HG02970 (cell line): ENCODE results near the gene CABP7.
A peak's percentile ranks its signal among the peaks of the same experiment; 100 is the strongest.
"Not testable (repeated sequence)": the region's sequence is repeated elsewhere in the genome, so short reads cannot be mapped to it uniquely, and the experiment has no call there.

Source experiments
- ATAC-seq: cut with Tn5 transposase; IDR thresholded peaks from one replicate; pipeline ENCODE4 v1.9.1; 2021; ENCODE audit warnings: mild to moderate bottlenecking, moderate library complexity, moderate number of reproducible peaks; ENCODE audit not compliant: unreplicated experiment, low FRiP score

Gene CABP7

GRCh38 chr22:29742326-29742725 is 22.5 kb downstream of the CABP7 start:
- ATAC-seq: no peak

- no peak for ATAC-seq
Observed at GRCh38 chr22:29744902-29745301, 25.1 kb downstream of the CABP7 start.

- no peak for ATAC-seq
Observed at GRCh38 chr22:29747832-29748231, 28.0 kb downstream of the CABP7 start.

- ATAC-seq: no peak
Observed at GRCh38 chr22:29748248-29748893, 28.6 kb downstream of the CABP7 start.

- ATAC-seq: no peak
Observed at GRCh38 chr22:29750029-29750428, 30.2 kb downstream of the CABP7 start.

GRCh38 chr22:29750559-29751538 is 31.0 kb downstream of the CABP7 start:
- no peak for ATAC-seq

- ATAC-seq: no peak
Observed at GRCh38 chr22:29751669-29752068, 31.9 kb downstream of the CABP7 start.

- ATAC-seq: no peak
Observed at GRCh38 chr22:29753808-29754657, 34.2 kb downstream of the CABP7 start.

GRCh38 chr22:29754658-29755395 is 35.0 kb downstream of the CABP7 start:
- ATAC-seq: not testable (repeated sequence)

GRCh38 chr22:29755889-29756288 is 36.1 kb downstream of the CABP7 start:
- ATAC-seq: no peak

GRCh38 chr22:29756341-29756740 is 36.5 kb downstream of the CABP7 start:
- no peak for ATAC-seq

GRCh38 chr22:29757096-29757495 is 37.3 kb downstream of the CABP7 start:
- ATAC-seq: no peak

- ATAC-seq: no peak
Observed at GRCh38 chr22:29758068-29758622, 38.3 kb downstream of the CABP7 start.

GRCh38 chr22:29758959-29759358 is 39.2 kb downstream of the CABP7 start:
- no peak for ATAC-seq

- ATAC-seq: no peak
Observed at GRCh38 chr22:29762263-29762662, 42.5 kb downstream of the CABP7 start.

GRCh38 chr22:29765905-29766631 is 46.3 kb downstream of the CABP7 start:
- peak; percentile 11 for ATAC-seq

GRCh38 chr22:29766632-29767170 is 46.9 kb downstream of the CABP7 start, which contains the start of gene ZMAT5:
Gene ZMAT5 (minus strand): TSS chr22:29767007. CDS start chr22:29748544, 18,463 bp downstream.
- ATAC-seq: peak; percentile 84

GRCh38 chr22:29767171-29768051 is 47.6 kb downstream of the CABP7 start, which contains the start of gene UQCR10:
Gene UQCR10 (plus strand): TSS chr22:29767369. CDS start chr22:29767399, 30 bp downstream.
- ATAC-seq: peak; percentile 69
